ENCODE measurements around the gene SPRY4.
"Not testable (repeated sequence)": the region's sequence is repeated elsewhere in the genome, so short reads cannot be mapped to it uniquely, and the experiment has no call there.

SPRY4 gene

DNA sequence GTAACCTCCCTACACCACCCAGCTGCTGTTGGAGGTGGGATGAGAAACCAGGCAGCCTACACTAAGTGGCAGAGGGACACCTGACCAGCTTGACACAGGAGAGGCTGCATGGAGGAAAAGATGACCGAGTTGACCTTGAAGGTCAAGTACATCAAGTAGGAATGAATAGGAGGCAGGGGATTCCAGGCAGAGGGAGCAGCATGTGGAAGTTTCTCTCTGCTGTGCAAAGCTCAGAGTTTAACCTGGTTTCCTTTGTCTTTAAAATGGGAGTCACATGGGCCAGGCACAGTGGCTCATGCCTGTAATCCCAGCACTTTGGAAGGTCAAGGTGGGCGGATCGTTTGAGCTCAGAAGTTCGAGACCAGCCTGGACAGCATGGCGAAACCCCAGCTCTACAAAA, 32.6 kb downstream of the SPRY4 start:
- DNase-seq (ENCODE audit: low spot score) = no peak

DNA sequence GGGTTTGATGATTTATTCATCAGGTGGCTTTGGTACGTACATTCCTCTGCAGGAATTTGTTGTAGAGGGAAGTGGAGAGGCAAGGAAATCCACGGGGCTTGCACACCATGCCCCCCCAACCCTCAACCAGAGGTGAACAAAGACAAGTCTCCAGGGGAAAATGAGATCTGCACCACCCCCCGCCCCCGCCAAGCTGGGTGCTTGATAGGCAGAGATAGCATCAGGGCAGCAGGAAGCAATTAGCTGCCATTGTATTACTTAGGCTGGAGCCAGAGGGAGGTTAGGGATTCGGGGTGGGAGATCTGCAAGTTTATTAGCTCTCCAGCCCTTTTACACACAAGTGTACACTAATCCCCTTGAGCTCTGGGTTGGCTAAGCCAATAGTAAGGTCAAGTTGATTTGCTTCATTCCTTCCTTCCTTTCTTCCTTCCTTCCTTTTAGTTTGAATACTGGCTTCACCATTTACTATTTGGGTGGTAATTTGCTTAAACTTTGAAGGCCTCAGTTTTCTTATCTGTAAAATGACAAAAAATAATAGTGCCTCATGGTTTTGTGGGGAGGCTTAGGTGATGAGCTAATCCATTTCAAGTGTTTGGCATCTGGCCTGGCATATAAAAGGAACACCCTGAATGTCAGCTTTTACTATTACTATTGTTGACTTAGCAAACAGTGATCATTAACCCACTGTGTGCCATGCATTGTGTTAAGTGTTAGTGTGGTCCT, 34.1 kb downstream of the SPRY4 start:
- no peak for DNase-seq (ENCODE audit: low spot score)

DNA sequence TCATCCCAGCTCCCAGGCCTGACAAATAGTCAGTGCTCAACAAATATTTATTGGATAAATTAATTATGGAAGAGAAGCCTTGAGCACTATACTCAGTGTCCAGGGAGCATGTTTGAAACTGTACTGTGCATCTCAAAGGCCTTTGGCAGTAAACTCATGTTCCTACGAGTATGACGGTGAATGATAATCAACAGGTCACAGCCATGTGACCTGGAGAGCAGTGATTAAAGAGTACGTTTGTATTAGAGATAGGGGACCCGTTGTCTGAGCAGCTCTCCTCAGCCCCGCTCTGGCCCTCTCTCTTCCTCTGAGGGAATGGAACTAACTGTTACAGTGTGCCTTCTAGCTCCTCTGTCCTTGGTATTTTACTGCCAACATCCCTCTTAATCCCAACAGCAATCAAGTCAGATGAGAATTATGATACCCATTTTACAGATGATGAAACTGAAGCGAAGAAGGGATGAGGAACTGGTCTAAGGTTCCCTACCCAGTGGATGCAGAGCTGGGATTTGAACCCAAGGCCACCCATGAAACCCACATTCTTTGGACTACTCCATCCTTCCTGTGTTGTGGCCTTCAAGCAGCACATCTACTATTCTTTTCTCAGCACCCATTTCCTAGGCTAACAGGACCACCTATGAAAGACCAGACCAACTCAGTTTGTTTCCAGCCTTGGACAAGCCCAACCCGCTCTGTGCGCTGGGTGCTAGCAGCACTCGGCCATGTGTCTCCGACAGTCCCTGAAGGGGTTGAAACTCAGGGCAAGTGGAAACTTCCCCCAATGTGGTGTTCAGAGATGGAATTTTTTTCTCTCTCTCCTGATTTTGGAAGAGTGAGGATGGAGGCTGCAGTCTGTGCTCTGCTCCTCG, 34.9 kb downstream of the SPRY4 start:
- no peak for DNase-seq (ENCODE audit: low spot score)

DNA sequence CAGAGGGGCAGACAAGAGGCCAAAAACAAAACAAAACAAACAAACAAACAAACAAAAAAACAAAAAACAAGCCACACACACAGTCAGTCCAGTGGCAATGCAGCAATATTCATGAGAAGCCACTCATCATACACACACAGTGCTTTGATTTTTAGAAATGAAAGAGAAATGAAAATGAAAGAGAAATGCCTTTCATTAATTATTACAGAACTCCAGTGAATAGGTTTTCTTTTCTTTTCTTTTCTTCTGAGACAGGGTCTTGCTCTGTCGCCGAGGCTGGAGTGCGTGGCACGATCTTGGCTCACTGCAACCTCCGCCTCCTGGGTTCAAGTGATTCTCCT, 36.9 kb downstream of the SPRY4 start:
- DNase-seq (ENCODE audit: low spot score) = no peak

DNA sequence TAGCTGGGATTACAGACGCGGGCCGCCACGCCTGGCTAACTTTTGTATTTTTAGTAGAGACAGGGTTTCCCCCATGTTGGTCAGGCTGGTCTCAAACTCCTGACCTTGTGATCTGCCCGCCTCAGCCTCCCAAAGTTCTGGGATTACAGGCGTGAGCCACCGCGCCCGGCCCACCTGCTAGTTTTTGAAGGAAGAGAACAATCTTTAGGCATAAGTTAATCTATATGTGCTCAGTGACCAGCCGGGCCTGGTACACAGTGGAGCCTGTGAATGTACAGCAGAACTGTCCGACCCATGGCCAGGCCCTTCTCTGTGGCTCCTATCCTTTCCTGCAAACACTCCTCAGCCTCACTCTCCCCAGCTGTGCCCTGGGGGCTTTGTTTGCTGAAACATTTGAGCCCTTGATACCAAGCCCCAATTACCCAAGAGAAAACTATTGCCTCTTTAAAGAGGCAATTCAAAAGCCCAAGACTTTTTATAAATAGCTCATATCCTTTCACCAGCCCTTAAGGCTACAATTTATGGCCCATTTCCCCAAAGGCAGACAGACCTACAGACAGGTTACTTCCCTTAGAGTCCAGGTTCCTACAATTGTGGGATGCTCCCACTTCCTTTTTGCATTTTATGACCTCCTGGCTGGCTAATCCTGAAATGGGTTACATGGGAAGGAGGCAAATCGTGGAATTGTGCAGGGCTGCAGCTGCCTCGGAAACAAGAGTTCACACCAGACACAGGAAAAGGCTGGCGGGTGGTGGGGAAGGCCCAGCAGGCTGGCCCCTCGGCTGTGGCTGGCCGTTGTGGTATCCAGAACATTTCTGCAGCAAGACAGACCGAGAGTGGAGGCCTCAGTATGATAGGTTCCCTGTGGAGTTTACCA, 37.5 kb downstream of the SPRY4 start:
- DNase-seq (ENCODE audit: low spot score) = no peak

DNA sequence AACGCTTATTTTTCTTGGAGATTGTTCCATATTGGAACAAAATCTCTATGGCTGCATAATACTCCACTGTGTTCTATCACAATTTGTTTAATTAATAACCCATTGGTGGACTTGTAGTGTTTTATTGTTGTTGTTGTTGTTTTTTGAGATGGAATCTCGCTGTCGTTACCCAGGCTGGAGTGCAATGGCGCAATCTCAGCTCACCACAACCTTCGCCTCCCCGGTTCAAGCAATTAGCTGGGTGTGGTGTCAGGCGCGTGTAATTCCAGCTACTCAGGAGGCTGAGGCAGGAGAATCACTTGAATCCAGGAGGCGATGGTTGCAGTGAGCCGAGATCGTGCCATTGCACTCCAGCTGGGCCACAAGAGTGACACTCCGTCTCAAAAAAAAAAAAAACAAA, 38.7 kb downstream of the SPRY4 start:
- DNase-seq (ENCODE audit: low spot score) = no peak

DNA sequence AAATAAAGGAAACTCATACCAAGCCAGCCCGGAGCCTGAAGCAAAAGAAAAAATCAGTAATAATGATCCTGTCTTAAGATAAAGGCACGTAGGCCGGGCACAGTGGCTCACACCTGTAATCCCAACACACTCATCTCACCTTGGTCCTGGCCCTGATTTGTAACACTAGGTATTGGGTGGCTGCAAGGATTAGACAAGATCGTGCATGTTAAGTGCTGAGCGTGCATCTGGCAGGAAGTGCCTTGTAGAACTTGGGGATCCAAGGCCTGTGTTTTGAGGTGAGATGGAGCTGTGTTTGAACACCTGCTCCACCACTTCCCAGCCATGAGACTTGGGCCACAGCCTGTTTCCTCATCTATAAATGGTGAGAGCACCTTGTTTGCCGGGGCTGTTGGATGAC, 41.5 kb downstream of the SPRY4 start:
- DNase-seq (ENCODE audit: low spot score) = no peak

DNA sequence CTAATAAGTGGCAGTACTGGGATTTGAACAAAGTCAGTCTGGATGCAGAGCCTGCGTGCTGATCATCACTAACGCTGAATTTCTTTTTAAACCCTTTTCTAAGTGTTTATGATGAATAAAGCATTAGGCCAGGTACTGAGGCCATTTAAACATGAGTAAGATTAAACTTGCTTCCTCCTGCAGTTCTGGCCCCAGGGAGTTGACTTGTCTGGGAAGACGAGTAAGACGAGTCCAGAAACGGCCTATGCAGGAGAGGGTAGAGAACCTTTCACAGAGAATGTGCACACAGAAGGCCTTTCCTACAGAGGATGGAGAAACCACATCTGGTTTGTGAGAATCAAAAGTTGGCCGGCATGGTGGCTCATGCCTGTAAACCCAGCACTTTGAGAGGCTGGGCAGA, 42.9 kb downstream of the SPRY4 start:
- DNase-seq (ENCODE audit: low spot score) = no peak

DNA sequence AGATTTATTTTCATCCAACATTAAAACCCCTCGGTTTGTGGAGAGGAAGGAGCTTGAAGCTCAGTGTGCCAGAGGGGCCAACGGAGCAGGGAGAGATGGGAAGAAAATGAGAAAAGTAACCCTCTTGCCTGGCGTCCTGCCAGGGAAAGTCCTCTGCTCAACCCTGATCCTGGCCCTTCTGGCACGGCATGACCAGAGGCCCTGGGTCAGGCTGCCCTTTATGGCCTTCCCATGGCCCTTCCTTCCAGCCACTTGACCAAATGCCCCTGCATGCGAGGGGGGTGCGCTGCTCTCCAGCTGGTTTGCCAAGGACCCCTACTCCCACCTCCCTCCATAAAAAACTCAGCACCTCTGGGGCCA, 43.8 kb downstream of the SPRY4 start:
- DNase-seq (ENCODE audit: low spot score) = no peak

DNA sequence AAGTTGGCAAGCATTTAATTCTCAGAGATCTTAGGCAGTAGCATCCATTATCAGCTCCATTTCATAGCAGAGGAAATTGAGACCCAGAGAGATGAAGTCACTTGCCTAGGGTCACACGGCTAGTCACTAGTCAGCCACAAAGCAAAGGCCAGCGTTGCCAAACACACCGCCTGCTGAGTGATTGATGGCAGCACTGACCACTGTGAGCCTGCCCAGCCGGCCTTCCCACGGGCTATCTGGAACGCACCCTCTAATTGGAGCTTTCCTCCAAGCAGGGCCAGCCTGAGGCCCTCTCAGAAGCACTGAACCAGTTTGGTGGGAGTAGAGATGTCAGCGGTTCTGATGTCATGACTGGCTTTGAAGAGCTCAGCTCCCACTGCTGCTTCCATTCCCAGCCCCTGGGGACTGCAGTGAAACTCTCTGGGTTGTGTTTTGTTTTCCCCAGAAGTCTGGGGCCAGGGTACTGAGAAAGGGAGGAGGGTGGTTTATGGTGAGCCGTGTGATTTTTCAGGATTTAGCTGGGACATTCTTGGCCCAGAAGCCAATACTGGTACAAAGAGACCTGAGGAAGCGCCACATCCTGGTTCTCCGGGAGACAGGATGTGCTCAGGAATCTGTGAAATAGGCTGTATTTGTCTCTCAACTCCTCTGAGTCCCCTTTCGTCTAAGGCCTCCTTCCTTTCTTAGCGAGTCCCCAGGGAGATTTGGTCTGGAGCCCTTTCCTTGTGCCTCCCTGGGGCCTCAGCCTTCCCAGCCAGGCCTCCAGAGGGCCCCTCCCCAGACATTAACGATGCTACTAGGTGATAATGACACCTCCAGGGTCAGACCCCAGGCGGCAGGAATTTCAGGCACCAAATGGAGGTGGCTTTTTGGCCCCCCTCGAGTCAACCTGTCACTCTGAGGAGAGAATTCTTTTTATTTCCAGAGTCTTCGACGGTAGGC, 44.5 kb downstream of the SPRY4 start:
- peak; percentile 92 for DNase-seq (ENCODE audit: low spot score)

DNA sequence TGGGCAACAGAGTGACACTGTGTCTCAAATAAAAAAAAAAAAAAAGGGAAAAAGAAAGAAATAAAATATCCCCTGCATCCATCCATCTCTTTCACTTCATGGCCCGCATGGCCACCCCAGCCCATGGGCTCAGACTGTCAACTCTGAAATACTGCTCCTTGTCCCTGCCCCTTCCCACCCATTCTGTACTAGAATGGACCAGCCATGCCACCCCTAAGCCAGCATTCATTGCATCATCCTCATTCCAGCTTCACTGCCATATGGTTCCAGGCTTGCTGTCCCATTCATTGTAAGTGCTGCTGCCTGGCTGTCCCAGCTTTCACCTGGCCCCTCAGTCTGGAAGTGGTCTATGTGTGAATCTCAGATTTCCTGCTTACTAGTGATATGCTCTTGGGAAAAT, 46.2 kb downstream of the SPRY4 start:
- DNase-seq (ENCODE audit: low spot score) = no peak

DNA sequence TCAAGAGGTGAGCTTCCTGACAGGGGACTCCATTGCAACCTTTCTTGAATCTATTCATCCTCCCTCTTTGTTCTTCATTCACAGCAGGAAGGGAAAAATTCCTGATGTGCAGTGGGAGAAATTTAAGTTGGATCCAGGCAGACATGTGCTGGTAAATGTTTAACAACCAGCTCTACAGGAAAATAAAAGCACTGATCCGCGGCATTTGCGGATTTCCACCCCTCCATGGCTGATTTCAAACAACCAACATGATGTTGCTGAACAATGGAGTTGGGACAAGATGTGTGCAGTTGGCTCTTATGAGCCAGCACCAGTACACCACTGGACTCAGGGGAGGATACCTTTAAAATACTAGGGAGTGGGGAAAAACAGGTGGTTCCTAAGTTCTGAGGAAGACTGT, 47.0 kb downstream of the SPRY4 start:
- no peak for DNase-seq (ENCODE audit: low spot score)

DNA sequence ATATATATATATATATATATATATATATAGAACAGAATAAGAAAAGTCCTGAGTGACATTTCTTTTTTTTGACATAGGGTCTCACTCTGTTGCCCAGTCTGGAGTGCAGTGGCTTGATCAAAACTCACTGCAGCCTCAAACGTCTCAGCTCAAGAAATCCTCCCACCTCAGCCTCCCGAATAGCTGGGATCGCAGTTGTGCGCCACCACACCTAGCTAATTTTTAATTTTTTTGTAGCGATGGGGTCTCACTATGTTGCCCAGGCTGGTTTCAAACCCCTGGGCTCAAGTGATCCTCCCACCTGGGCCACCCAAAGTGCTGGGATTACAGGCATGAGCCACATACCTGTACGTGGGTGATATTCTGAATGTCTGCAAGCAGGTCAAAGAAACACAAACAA, 48.3 kb downstream of the SPRY4 start:
- DNase-seq (ENCODE audit: low spot score) = no peak

DNA sequence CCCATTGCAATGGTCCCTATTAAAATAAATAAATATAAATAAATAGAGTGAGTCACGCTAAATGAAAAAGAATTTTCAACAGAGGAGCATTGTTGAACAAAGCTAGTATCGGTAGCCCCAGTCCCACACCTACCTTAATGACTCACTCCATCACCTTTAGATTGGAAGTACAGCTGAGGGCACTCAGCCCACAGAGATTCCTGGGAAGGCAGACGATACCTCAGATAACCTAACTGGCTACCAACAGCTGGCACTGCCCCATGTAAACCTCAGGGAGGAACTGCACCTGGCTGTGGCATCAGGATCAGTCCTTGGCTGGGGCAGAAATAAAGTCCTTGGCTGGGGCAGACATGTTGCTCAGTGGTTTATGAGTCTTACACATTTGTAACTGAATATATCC, 49.3 kb downstream of the SPRY4 start:
- no peak for DNase-seq (ENCODE audit: low spot score)

DNA sequence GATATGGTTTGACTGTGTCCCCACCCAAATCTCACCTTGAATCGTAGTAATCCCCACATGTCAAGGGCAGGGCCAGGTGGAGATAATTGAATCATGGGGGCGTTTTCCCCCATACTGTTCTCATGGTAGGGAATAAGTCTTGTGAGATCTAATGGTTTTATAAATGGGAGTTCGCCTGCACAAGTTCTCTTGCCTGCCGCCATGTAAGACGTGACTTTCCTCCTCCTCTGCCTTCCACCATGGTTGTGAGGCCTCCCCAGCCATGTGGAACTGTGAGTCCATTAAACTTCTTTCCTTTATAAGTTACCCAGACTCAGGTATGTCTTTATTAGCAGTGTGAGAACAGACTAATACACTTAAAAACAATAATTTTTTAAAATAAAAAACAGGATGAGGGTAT, 52.2 kb downstream of the SPRY4 start:
- not testable (repeated sequence) for DNase-seq (ENCODE audit: low spot score)

DNA sequence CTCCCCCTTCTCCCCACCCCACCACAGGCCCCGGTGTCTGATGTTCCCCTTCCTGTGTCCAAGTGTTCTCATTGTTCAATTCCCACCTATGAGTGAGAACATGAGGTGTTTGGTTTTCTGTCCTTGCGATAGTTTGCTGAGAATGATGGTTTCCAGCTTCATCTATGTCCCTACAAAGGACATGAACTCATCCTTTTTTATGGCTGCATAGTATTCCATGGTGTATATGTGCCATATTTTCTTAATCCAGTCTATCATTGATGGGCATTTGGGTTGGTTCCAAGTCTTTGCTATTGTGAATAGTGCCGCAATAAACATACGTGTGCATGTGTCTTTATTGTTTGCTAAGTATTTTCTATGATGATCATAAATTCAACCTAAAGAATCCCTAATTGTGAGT, 60.7 kb downstream of the SPRY4 start:
- DNase-seq (ENCODE audit: low spot score) = not testable (repeated sequence)

DNA sequence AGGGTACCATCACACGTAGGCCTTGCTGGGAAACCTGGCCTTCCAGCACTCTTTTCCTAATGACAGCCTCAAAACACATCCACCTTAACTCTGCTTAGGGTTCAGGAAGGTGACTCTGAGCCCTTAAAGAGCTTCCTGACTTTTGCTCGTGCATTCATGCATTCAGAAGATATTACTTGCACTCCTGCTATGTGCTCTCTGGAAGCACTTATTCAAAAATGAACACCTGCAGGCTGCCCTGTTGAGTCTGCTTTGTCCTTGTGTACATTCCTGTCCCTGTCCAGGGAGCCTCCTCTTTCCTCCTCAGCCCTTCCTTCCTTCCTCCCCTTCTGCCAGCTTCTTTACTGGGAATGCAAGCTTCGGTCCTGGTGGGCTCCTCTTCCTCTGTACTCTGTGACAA, 61.5 kb downstream of the SPRY4 start:
- no peak for DNase-seq (ENCODE audit: low spot score)

DNA sequence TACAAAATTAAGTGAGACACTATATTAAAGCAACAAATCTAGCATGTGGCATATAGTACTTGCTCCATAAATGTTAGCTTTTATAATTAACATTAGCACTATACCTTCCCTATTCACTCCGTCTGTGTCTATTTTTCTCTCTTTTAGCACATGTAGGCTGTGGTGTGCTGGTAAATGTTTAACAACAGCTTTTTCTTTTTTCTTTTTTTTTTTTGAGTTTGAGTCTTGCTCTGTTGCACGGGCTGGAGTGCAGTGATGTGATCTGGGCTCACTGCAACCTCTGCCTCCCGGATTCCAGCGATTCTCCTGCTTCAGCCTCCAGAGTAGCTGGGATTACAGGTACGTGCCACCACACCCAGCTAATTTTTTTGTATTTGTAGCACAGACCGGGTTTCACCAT, 62.1 kb downstream of the SPRY4 start:
- DNase-seq (ENCODE audit: low spot score) = no peak

All from ecto neural progenitor cell (in vitro differentiated cells).